ENCODE results near the gene FHIT. TPM values are rescaled to one million over a fixed set of nuclear protein-coding genes. Genes with fewer than 3 reads are reported as not detected.

Gene FHIT
- total RNA-seq, 4 donors from 2014 or later = 1.6 to 12.9 (median 7.8) TPM

DNA sequence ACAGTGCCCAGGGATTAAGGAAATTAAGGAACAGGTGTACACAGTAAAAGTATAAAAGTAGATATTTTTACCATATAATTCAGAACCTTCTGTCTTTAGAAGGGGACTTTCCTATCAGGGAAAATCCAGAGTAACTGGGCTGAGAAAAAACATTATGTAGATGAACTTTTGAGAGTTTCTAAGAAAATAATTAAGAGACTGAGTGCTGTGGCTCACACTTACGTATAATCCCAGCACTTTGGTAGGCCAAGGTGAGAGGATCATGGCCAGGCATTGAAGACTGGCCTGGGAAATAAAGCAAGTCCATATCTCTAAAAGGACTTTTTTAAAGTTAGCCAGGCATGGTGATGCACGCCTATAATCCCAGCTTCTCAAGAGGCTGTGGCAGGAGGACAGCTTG is 1021.8 kb downstream of the FHIT start:
- Histone ChIP-seq H3K27ac (no peak overlapping the region), H3K36me3 (no peaks in the 10 kb centered on the region), H3K27me3 (no peaks in the 10 kb centered on the region), H3K4me3 (no peak overlapping the region), H3K9me3 (no peaks in the 10 kb centered on the region), H3K4me1 (no peaks in the 10 kb centered on the region)
- WGBS, 2 donors = 86 to 96% methylated on average over 2 of the region's 2 CpGs
- TF ChIP-seq, protein P1, sequence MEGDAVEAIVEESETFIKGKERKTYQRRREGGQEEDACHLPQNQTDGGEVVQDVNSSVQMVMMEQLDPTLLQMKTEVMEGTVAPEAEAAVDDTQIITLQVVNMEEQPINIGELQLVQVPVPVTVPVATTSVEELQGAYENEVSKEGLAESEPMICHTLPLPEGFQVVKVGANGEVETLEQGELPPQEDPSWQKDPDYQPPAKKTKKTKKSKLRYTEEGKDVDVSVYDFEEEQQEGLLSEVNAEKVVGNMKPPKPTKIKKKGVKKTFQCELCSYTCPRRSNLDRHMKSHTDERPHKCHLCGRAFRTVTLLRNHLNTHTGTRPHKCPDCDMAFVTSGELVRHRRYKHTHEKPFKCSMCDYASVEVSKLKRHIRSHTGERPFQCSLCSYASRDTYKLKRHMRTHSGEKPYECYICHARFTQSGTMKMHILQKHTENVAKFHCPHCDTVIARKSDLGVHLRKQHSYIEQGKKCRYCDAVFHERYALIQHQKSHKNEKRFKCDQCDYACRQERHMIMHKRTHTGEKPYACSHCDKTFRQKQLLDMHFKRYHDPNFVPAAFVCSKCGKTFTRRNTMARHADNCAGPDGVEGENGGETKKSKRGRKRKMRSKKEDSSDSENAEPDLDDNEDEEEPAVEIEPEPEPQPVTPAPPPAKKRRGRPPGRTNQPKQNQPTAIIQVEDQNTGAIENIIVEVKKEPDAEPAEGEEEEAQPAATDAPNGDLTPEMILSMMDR (IDR thresholded peaks at IDR 0.05) = no peak
- no peak for TF ChIP-seq EP300 (IDR thresholded peaks at IDR 0.05)
- no peak for DNase-seq (ENCODE audit: low spot score in 2 of 2)

DNA sequence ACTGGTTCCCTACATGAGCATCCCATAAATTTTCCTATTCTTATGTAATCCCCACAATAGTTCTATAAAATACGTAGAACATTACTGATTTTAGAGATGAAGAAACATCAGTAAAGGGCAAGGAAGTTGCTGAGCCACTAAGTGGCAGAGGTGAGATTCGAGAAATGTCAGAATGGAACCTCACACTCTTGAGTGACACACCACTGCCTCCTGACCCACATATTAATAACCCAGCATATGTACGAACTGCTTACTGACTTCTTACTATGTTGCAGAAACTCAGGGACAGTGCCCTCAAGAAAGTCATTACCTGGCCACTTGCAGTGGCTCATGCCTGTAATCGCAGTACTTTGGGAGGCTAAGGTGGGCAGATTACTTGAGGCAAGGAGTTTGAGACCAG is 1022.4 kb downstream of the FHIT start:
- H3K4me1 ChIP-seq = no peaks in the 10 kb centered on the region
- no peak overlapping the region for H3K4me3 ChIP-seq
- H3K27ac ChIP-seq = no peak overlapping the region
- 63 to 83% methylated on average over 4 of the region's 4 CpGs for WGBS, 2 donors
- no peaks in the 10 kb centered on the region for H3K36me3 ChIP-seq
- H3K27me3 ChIP-seq = no peaks in the 10 kb centered on the region
- no peak for DNase-seq (ENCODE audit: low spot score in 2 of 2)
- TF ChIP-seq EP300 (IDR thresholded peaks at IDR 0.05) (no peak), POLR2A (IDR thresholded peaks at IDR 0.05) (no peak)
- TF ChIP-seq, protein P1 (IDR thresholded peaks at IDR 0.05) = no peak
- H3K9me3 ChIP-seq = no peaks in the 10 kb centered on the region

DNA sequence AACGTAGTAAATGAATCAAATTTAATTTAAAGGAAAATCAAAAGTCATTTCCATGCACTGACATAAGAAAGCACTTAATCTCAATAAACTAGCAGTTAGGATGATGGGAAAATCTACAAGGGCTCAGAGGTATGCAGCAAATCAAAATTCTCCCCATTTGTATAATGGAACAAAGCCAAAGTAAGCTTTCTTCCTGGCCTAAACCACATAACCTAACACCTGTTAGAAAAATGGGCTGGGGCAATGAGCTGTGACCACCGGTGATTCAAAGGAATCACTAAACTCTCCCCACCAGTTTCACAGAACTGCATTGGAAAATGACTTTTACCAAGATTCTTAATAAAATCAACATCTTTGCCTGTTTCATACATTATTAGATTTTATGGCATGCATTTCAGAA is 1024.3 kb downstream of the FHIT start:
- Histone ChIP-seq H3K27me3 (no peaks in the 10 kb centered on the region), H3K27ac (no peak overlapping the region), H3K4me3 (no peak overlapping the region), H3K4me1 (no peaks in the 10 kb centered on the region), H3K9me3 (no peaks in the 10 kb centered on the region), H3K36me3 (no peaks in the 10 kb centered on the region)
- TF ChIP-seq, protein P1 (IDR thresholded peaks at IDR 0.05) = no peak
- TF ChIP-seq EP300 (IDR thresholded peaks at IDR 0.05) (no peak), POLR2A (IDR thresholded peaks at IDR 0.05) (no peak)
- no peak for DNase-seq (ENCODE audit: low spot score in 2 of 2)
- WGBS, 2 donors = 65 to 74% methylated on average over 2 of the region's 2 CpGs

- 84 to 89% methylated on average over 3 of the region's 3 CpGs for WGBS, 2 donors
- no peaks in the 10 kb centered on the region for H3K4me1 ChIP-seq
- TF ChIP-seq, protein P1 (IDR thresholded peaks at IDR 0.05) = no peak
- TF ChIP-seq POLR2A (IDR thresholded peaks at IDR 0.05) (no peak), EP300 (IDR thresholded peaks at IDR 0.05) (no peak)
- no peak overlapping the region for H3K4me3 ChIP-seq
- DNase-seq (ENCODE audit: low spot score in 2 of 2) = no peak
- H3K27ac ChIP-seq = no peak overlapping the region
- H3K36me3 ChIP-seq = no peaks in the 10 kb centered on the region
- H3K27me3 ChIP-seq = no peaks in the 10 kb centered on the region
- no peaks in the 10 kb centered on the region for H3K9me3 ChIP-seq
Observed at GRCh38 chr3:60225848-60226247, 1025.4 kb downstream of the FHIT start.

GRCh38 chr3:60220768-60221167 is 1030.5 kb downstream of the FHIT start:
- 82 to 88% methylated on average over 4 of the region's 4 CpGs for WGBS, 2 donors
- no peak for DNase-seq (ENCODE audit: low spot score in 2 of 2)
- Histone ChIP-seq H3K27ac (no peak overlapping the region), H3K9me3 (no peaks in the 10 kb centered on the region), H3K4me3 (no peak overlapping the region), H3K27me3 (no peaks in the 10 kb centered on the region), H3K4me1 (no peaks in the 10 kb centered on the region), H3K36me3 (no peaks in the 10 kb centered on the region)
- no peak for TF ChIP-seq EP300 (IDR thresholded peaks at IDR 0.05)
- TF ChIP-seq, protein P1 (IDR thresholded peaks at IDR 0.05) = no peak
- no peak for TF ChIP-seq POLR2A (IDR thresholded peaks at IDR 0.05)
